ENCODE measurements around the gene PDF. TPM values are rescaled to one million over a fixed set of nuclear protein-coding genes. Genes with fewer than 3 reads are reported as not detected.
A peak's percentile ranks its signal among the peaks of the same experiment; 100 is the strongest.

Gene PDF
- total and polyA plus RNA-seq, 2 of the 13 experiments (the other 11 are each of a cell fraction or from before 2014, with no cell fraction given), result 12.4 to 48.8 TPM

- no peak for TF ChIP-seq ZBTB10 (CRISPR knock-in tag; IDR thresholded peaks at IDR 0.05; ENCODE audit: borderline replicate concordance)
- TF ChIP-seq PCBP2 (optimal IDR thresholded peaks at IDR 0.05; ENCODE audit: low read depth, low read length, poor library complexity, severe bottlenecking), result no peak
- peak; percentile 76; the same call in 1 of the 2 replicates for TF ChIP-seq KLF12 (CRISPR knock-in tag; IDR thresholded peaks at IDR 0.05; ENCODE audit: borderline replicate concordance)
- TF ChIP-seq RORA (CRISPR knock-in tag; IDR thresholded peaks at IDR 0.05), result no peak
- TF ChIP-seq RCOR2 (CRISPR knock-in tag; IDR thresholded peaks at IDR 0.05), result no peak
- 0 out of 2 replicates have a peak, but pooled peaks have one; percentile 27 for TF ChIP-seq ZBTB21 (CRISPR knock-in tag; IDR thresholded peaks at IDR 0.05)
- TF ChIP-seq ZNF121 (CRISPR knock-in tag; IDR thresholded peaks at IDR 0.05), result no peak
- TF ChIP-seq ARNTL (CRISPR knock-in tag; IDR thresholded peaks at IDR 0.05), result 0 out of 2 replicates have a peak, but pooled peaks have one; percentile 5
- peak; percentile 84 for TF ChIP-seq SP2 (CRISPR knock-in tag; IDR thresholded peaks at IDR 0.05)
- TF ChIP-seq IKZF4 (CRISPR knock-in tag; IDR thresholded peaks at IDR 0.05; ENCODE audit: borderline replicate concordance, low read depth, not compliant biosample characterization), result peak; percentile 42
- TF ChIP-seq IRX3 (CRISPR knock-in tag; IDR thresholded peaks at IDR 0.05; ENCODE audit: borderline replicate concordance, low read depth), result no peak; the same call in 1 of the 2 replicates
- TF ChIP-seq CHCHD3 (CRISPR knock-in tag; IDR thresholded peaks at IDR 0.05), result peak; percentile 76; the same call in 1 of the 2 replicates
- 0 out of 2 replicates have a peak, but pooled peaks have one; percentile 36 for TF ChIP-seq NFAT5 (CRISPR knock-in tag; IDR thresholded peaks at IDR 0.05)
- TF ChIP-seq SUZ12 (IDR thresholded peaks at IDR 0.05; ENCODE audit: low read depth, low read length), result peak; percentile 58
- peak; percentile 90; the same call in 1 of the 2 replicates for TF ChIP-seq ZNF567 (CRISPR knock-in tag; IDR thresholded peaks at IDR 0.05; ENCODE audit: borderline replicate concordance)
- peak; percentile 66; the same call in 1 of the 2 replicates for TF ChIP-seq EED (CRISPR knock-in tag; IDR thresholded peaks at IDR 0.05)
- TF ChIP-seq ZNF367 (CRISPR knock-in tag; IDR thresholded peaks at IDR 0.05; ENCODE audit: borderline replicate concordance), result no peak
- peak; percentile 80; the same call in 1 of the 2 replicates for TF ChIP-seq GFI1 (CRISPR knock-in tag; IDR thresholded peaks at IDR 0.05; ENCODE audit: borderline replicate concordance)
- no peak for TF ChIP-seq SMC3 (IDR thresholded peaks at IDR 0.05; ENCODE audit: low read length)
- no peak for TF ChIP-seq ARNT (IDR thresholded peaks at IDR 0.05)
Measured at GRCh38 chr16:69330286-69331109, at the start of gene PDF (continued).
